Spinal cord (tissue), 10 donors: Measurements from ENCODE around the gene ANO3. TPM values are rescaled to one million over a fixed set of nuclear protein-coding genes. Genes with fewer than 3 reads are reported as not detected.

ENCODE experiments used
- DNase-seq, 6 donors: peaks; one replicate each; pipeline versions ENCODE4 v3.0.0 to v3.0.0-alpha.2; 2013 to 2015; ENCODE audit warnings: low spot score in 6 of 6, low read depth in 4 of 6
- H3K27ac ChIP-seq: one replicate; pipeline ENCODE4 v1.5.1; 2013; ENCODE audit warnings: low read depth, low read length, control low read depth
- H3K27me3 ChIP-seq: one replicate; pipeline ENCODE4 v1.6.1; 2013; ENCODE audit warnings: low read length; ENCODE audit not compliant: control insufficient read depth, insufficient read depth
- H3K36me3 ChIP-seq: one replicate; pipeline ENCODE4 v1.6.1; 2013; ENCODE audit warnings: low read length; ENCODE audit not compliant: control insufficient read depth, insufficient read depth
- H3K4me1 ChIP-seq: one replicate; pipeline ENCODE4 v1.6.1; 2013; ENCODE audit warnings: low read length; ENCODE audit not compliant: control insufficient read depth, insufficient read depth
- H3K4me3 ChIP-seq: one replicate; pipeline ENCODE4 v1.5.1; 2013; ENCODE audit warnings: low read depth, low read length, control low read depth
- H3K9me3 ChIP-seq: one replicate; pipeline ENCODE4 v1.6.1; 2013; ENCODE audit warnings: low read length; ENCODE audit not compliant: control insufficient read depth, insufficient read depth
- WGBS: methylation state at CpG from one replicate; pipeline ENCODE4 v1.1.5; 2013; ENCODE audit warnings: missing lambda C conversion rate; ENCODE audit not compliant: insufficient coverage; 5-methylcytosine and 5-hydroxymethylcytosine counted together
- polyA plus RNA-seq, 2 donors: library from polyadenylated mRNA; unstranded; fragments of 120-200 nt; gene quantifications; one replicate each; pipeline ENCODE4 v1.2.1, GENCODE V29; 2013; ENCODE audit not compliant: insufficient read length in 2 of 2
- total RNA-seq, 2 donors: library from RNA; depleted of rRNA in 1 of 2; stranded (reverse); fragments of 120-200 nt in 1 of 2; fragments of >200 nt in 1 of 2; gene quantifications; one replicate each; pipeline versions ENCODE4 v1.2.3 to v1.2.4, GENCODE V29; 2013 to 2014
- donor health status: healthy.

Gene ANO3
- total and polyA plus RNA-seq, 4 donors: 2.4 to 12.9 (median 3.8) TPM

GRCh38 chr11:26474401-26474800 lies 142.5 kb downstream of the ANO3 start:
- Histone ChIP-seq H3K9me3 (no peaks in the 10 kb centered on the region), H3K36me3 (no peaks in the 10 kb centered on the region), H3K27me3 (no peaks in the 10 kb centered on the region), H3K4me3 (no peak overlapping the region), H3K4me1 (no peaks in the 10 kb centered on the region), H3K27ac (no peak overlapping the region)
- no peak for DNase-seq
- no CpG with 5 or more reads among the region's 2 CpGs for WGBS

DNA sequence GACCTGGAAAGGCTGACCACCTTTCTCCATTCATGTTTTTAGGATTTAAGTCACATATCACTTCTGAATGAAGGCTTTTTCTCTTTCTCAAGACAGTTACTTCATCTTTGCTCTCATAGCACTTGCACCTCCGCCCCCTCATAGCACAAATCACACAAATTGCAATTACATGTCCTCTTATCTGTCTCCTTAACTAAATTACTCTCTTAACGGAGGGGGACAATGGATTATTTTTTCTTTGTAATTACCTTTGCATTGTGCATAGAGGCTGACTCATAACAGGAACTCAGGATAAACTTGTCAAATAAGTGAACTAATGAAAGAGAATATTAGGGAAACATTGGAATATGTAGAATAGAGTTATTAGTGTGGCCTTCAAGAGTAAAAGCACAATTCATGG lies 145.5 kb downstream of the ANO3 start:
- DNase-seq: no peak
- Histone ChIP-seq H3K4me3 (no peak overlapping the region), H3K36me3 (no peaks in the 10 kb centered on the region), H3K9me3 (no peaks in the 10 kb centered on the region), H3K4me1 (no peaks in the 10 kb centered on the region), H3K27ac (no peak overlapping the region), H3K27me3 (no peaks in the 10 kb centered on the region)
- no CpG with 5 or more reads among the region's 2 CpGs for WGBS

GRCh38 chr11:26478710-26479109 lies 146.8 kb downstream of the ANO3 start:
- Histone ChIP-seq H3K4me1 (no peaks in the 10 kb centered on the region), H3K9me3 (no peaks in the 10 kb centered on the region), H3K27me3 (no peaks in the 10 kb centered on the region), H3K27ac (no peak overlapping the region), H3K4me3 (no peak overlapping the region), H3K36me3 (no peaks in the 10 kb centered on the region)
- no CpG with 5 or more reads among the region's 2 CpGs for WGBS
- DNase-seq: no peak

DNA sequence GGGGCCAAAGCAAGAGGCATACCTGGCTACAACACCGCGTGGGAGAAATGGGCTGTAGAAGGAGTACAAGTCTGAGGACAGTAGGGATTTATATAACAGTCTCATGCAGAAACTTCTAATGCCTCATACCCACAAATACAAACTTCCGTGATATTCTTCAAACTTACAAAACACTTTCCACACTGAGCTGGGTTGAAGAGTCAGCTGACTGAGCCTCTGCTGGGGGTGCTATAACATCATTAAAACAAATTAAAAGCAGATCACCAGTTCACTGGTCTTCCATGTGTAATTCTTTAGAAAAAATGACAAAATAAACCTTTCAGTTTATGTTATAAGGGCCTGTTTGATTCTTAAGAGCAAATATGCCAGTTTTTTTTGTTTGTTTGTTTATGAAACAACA lies 148.1 kb downstream of the ANO3 start:
- no peaks in the 10 kb centered on the region for H3K36me3 ChIP-seq

DNA sequence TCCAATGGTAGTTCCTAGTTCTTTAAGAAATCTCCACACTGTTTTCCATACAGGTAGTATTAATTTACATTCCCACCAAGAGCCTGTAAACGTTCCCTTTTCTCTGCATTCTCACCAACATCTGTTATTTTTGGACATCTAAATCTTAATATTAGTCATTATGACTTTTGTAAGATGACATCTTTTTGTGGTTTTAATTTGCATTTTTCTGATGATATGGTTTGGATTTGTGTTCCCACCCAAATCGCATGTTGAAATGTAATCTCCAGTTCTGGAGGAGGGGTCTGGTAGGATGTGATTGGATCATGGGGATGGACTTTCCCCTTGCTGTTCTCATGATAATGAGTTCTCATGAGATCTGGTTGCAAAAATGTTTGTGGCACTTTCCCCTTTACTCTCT lies 151.2 kb downstream of the ANO3 start:
- H3K4me1 ChIP-seq: no peaks in the 10 kb centered on the region
- H3K36me3 ChIP-seq: no peaks in the 10 kb centered on the region
- 100% methylated on average over 1 of the region's 2 CpGs for WGBS
- H3K27me3 ChIP-seq: no peaks in the 10 kb centered on the region
- no peak for DNase-seq
- no peak overlapping the region for H3K27ac ChIP-seq
- peaks cover 5% of the 10 kb centered on the region for H3K9me3 ChIP-seq
- no peak overlapping the region for H3K4me3 ChIP-seq

More for the DNA sequence above, 148.1 kb downstream of the ANO3 start:
- no peak overlapping the region for H3K4me3 ChIP-seq
- WGBS: no CpG with 5 or more reads among the region's 3 CpGs
- H3K9me3 ChIP-seq: peaks cover 5% of the 10 kb centered on the region
- no peak for DNase-seq
- no peaks in the 10 kb centered on the region for H3K27me3 ChIP-seq
- no peak overlapping the region for H3K27ac ChIP-seq
- H3K4me1 ChIP-seq: no peaks in the 10 kb centered on the region

DNA sequence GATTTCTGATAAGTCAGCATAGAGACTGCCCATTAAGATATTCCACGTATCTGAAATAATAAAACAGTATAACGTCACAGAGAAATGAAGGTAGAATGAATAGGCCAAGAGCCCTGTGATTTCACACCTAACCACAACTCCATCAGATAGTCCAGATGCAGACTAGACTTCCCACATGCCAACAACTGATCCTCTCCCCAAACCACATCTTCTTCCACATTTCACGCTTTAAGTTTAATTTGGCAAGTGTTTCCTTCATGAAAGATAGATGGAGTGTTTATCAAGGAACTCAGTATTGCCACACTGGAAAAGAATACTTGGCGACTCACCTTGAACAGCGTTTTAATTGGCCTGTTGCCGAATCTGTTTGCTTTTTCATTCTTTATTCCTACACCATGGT lies 158.6 kb downstream of the ANO3 start:
- no peak for DNase-seq
- whole genome bisulfite sequencing: no CpG with 5 or more reads among the region's 6 CpGs
- Histone ChIP-seq H3K36me3 (no peaks in the 10 kb centered on the region), H3K27me3 (no peaks in the 10 kb centered on the region), H3K4me1 (no peaks in the 10 kb centered on the region), H3K27ac (no peak overlapping the region), H3K4me3 (no peak overlapping the region), H3K9me3 (no peaks in the 10 kb centered on the region)

GRCh38 chr11:26493616-26494015 lies 161.7 kb downstream of the ANO3 start:
- WGBS: no CpG with 5 or more reads among the region's 1 CpG
- no peaks in the 10 kb centered on the region for H3K9me3 ChIP-seq
- H3K36me3 ChIP-seq: no peaks in the 10 kb centered on the region
- no peak overlapping the region for H3K27ac ChIP-seq
- H3K4me1 ChIP-seq: no peaks in the 10 kb centered on the region
- no peaks in the 10 kb centered on the region for H3K27me3 ChIP-seq
- DNase-seq: no peak
- H3K4me3 ChIP-seq: no peak overlapping the region

GRCh38 chr11:26507229-26507628 lies 175.3 kb downstream of the ANO3 start:
- H3K4me1 ChIP-seq: no peaks in the 10 kb centered on the region
- no peak overlapping the region for H3K4me3 ChIP-seq
- no CpG with 5 or more reads among the region's 1 CpG for WGBS
- no peaks in the 10 kb centered on the region for H3K36me3 ChIP-seq
- no peaks in the 10 kb centered on the region for H3K27me3 ChIP-seq
- no peaks in the 10 kb centered on the region for H3K9me3 ChIP-seq
- no peak for DNase-seq
- no peak overlapping the region for H3K27ac ChIP-seq

DNA sequence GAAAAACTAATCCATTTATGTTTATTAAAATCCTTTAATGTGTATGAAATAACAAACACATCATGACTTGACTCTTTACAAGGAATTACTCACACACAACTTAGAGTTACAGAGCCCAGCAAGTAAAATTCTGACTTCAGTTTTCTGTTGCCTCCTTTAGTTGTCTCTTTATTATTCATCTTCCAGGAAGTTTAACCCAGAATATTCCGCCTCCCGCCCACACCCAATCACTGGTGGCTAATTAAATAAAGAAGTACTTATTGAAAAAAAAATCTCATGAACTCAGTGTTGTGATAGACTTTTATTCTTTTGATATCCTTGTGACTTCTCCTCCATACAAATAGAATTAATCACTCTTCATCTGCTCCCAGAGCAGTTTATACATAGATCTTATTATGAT lies 178.2 kb downstream of the ANO3 start:
- H3K4me1 ChIP-seq: no peaks in the 10 kb centered on the region
- no peak overlapping the region for H3K4me3 ChIP-seq
- no peak for DNase-seq
- H3K9me3 ChIP-seq: no peaks in the 10 kb centered on the region
- no peaks in the 10 kb centered on the region for H3K36me3 ChIP-seq
- H3K27me3 ChIP-seq: no peaks in the 10 kb centered on the region
- H3K27ac ChIP-seq: no peak overlapping the region
- no CpG with 5 or more reads among the region's 2 CpGs for WGBS

DNA sequence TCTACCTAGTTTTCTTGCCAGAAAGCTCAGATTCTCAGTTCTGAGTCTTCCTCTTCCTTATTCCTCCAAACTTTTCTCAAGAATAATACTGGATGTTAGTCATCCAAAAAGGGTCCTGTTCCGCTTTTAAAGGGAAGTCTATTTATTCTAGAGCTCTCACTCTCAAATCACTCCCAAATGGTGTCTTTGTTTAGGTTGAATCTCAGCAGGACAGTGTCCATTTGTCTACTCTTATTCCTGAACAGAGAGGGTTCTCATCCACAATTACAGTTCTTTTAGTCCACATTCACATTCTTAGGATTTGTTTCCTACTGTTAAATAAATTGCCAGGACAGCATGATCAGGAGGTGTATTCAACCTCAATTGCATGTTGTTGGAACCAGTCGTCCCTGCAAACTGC lies 178.8 kb downstream of the ANO3 start:
- H3K36me3 ChIP-seq: no peaks in the 10 kb centered on the region
- H3K27me3 ChIP-seq: no peaks in the 10 kb centered on the region
- H3K4me3 ChIP-seq: no peak overlapping the region
- no peaks in the 10 kb centered on the region for H3K9me3 ChIP-seq
- H3K4me1 ChIP-seq: no peaks in the 10 kb centered on the region
- 40% methylated on average over 1 of the region's 2 CpGs for WGBS
- H3K27ac ChIP-seq: no peak overlapping the region
- DNase-seq: no peak
